Measurements from ENCODE around the gene SRGAP2B. TPM values are rescaled to one million over a fixed set of nuclear protein-coding genes. Genes with fewer than 3 reads are reported as not detected.
"Not testable (repeated sequence)": the region's sequence is repeated elsewhere in the genome, so short reads cannot be mapped to it uniquely, and the experiment has no call there.

Gene SRGAP2B
- total RNA-seq, 1 experiment from 2014 or later, result 24.2 TPM

DNA sequence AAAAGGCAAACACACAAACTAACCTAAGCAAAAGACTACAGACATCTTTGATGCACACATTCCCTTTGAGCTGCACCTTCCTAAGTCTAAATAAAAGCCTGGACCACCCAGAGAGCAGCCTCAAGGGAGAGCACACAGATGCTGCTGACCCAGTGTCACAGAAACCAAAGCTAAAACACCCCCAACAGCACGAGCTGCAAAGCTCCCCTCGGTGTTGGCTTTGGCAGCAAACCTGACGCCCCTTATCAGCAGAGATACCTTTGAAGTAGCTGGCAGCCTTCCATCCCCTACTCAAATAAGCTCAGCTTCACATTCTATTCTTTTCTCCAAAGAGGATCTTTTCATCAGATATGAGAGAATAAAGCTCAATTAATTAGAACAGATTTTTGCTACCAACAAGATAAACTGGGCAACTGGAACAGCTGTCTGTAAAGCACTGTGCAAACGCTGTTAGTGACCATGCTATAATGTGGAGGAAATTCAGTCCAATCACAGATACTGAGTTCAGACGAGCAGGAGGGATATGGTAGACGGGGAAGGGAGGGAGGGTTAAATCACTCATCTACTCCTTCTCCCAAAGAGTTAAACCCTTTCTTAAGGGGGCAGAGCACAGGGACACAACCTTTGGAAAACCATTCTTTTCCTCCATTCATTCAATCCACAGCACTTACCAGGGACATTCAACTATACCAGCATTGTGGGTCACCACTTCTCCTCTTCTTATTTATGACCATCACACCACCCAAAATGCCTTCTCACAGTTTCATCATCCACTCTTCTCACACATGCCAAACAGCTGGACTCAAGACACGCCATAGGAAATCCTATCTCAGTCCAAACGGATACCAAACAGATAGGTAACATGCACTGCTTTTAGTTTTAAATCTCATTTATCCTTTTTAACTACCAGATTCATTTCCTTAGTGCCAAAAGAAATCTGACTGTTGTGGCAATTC lies 148.3 kb downstream of the SRGAP2B start:
- H3K4me3 ChIP-seq; H3K4me1 ChIP-seq (replicated peaks); DNase-seq (ENCODE audit: low read depth in 1 of 2, low spot score in 2 of 2); H3K27ac ChIP-seq; H3K9me3 ChIP-seq (replicated peaks); H3K36me3 ChIP-seq; H3K27me3 ChIP-seq (replicated peaks): not testable (repeated sequence)

DNA sequence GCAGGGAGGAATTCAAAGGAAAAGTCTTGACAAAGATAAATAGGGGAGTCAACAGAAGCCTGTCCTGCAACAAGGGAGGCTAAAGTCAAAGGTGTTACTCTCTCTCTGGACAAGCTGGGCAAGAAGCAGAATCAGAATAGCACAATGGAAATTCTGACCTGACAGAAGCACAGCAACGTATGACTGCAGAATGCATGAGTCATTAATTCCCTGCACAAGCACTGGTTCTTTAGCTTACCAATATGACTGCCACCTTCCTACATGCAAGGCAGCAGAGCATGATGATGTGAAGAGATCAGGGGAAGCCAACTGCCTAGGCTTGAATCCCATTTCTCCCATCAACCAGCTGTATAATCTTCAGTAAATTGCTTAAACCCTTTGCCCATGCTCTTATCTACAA lies 153.4 kb downstream of the SRGAP2B start:
- not testable (repeated sequence) for H3K9me3 ChIP-seq (replicated peaks); H3K27ac ChIP-seq; H3K36me3 ChIP-seq; H3K4me1 ChIP-seq (replicated peaks); H3K27me3 ChIP-seq (replicated peaks); DNase-seq (ENCODE audit: low read depth in 1 of 2, low spot score in 2 of 2); H3K4me3 ChIP-seq

DNA sequence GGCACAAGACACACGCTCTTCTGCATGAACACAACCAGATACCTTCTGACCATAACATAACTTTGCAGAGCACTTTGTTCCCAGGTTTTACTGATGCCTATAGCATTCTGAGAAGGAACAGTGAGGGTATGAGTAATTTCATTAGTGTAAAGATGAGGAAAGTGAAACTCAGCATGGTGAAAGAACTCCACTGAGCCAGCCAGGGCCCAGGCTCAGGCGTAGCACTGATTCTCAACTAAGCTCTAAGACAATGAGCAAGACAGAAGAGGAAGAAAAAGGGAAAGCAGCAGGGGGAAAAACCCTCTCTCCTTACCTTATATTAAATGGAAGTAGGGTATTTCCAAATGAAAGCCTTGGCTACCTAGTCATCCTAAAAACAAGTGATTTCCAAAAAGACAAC lies 155.1 kb downstream of the SRGAP2B start:
- DNase-seq (ENCODE audit: low read depth in 1 of 2, low spot score in 2 of 2); H3K27ac ChIP-seq; H3K4me3 ChIP-seq; H3K27me3 ChIP-seq (replicated peaks); H3K9me3 ChIP-seq (replicated peaks); H3K4me1 ChIP-seq (replicated peaks); H3K36me3 ChIP-seq: not testable (repeated sequence)

DNA sequence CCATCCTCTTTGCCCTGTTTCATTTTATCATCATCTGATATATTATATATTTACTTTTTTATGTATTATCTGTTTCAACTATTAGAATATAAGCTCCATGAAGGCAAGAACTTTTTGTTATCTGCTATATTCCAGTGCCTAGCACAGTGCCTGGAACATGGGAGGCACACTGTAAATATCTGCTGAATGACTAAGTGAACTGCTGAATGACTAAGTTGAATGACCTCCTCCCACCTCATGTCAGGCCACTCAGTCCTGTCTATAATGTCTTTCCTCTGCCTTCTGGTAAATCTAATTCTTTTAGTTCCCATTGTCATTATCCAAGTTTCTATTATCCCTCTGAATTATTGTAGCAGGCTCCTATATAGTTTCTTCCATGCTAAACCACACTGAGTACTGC lies 156.5 kb downstream of the SRGAP2B start:
- not testable (repeated sequence) for H3K36me3 ChIP-seq; DNase-seq (ENCODE audit: low read depth in 1 of 2, low spot score in 2 of 2); H3K4me3 ChIP-seq; H3K27ac ChIP-seq; H3K4me1 ChIP-seq (replicated peaks); H3K9me3 ChIP-seq (replicated peaks); H3K27me3 ChIP-seq (replicated peaks)

DNA sequence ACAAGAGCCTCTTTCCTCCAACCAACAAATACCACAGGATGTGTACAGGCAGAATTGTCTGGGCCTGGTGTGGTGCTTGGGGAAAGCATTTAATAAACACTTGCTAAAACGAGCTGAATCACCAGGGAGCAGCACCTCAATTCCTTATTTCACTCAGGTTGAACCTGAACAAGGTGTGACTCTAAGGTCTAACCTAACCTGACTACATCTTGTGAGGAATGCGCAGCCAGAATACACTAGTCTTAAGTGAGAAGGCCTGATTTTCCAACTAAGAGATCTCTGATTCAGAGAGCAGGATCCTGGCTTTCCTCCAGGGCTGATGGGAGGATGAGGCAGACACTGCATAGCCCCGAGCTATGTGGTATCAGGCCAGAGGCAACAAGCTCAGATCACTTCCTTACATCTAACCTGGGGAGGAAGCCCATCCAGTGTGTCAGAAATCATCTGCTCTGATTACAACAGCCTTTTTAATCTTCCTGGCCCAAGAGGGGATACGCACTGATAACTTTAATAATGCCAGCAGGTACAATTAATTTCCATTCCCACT lies 158.9 kb downstream of the SRGAP2B start:
- not testable (repeated sequence) for H3K27ac ChIP-seq; DNase-seq (ENCODE audit: low read depth in 1 of 2, low spot score in 2 of 2); H3K27me3 ChIP-seq (replicated peaks); H3K4me3 ChIP-seq; H3K4me1 ChIP-seq (replicated peaks); H3K9me3 ChIP-seq (replicated peaks); H3K36me3 ChIP-seq

DNA sequence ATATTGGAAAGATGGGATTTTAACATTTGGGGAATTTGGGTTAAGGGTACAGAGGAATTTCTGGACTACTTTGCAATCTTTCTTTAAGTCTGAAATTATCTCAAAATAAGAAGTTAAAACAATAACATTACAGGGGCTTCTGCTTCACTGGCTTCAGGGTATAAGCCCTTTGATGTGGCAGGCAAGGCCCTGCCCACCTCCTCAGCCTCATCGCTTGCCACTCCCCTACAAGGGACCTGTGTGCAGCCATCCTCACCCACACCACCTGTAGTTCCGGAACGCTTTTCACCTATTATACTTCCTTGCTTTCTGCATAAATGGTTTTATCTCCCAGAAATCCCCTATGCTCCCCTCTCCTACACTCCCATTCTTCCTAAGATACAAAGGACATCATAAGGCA lies 159.8 kb downstream of the SRGAP2B start:
- not testable (repeated sequence) for H3K4me3 ChIP-seq; DNase-seq (ENCODE audit: low read depth in 1 of 2, low spot score in 2 of 2)

DNA sequence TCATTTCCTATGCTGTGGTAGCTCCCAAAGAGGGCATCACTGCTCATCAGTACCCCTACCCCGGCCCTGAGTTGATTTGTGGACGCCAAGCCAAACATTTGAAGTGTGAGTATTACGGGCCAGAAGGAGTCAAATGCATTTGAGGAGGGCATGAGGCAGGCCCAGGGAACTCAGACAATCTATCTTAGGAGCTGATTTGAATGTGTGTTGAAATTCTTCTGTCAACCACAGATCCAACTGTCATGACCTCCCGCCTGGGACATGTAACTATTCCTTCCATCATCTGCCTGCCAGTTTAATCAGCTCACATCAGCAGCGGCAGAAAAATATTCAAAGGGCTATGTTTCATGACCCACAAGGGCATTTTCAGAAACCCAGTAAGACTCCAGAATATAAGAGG lies 162.1 kb downstream of the SRGAP2B start:
- H3K36me3 ChIP-seq; H3K4me1 ChIP-seq (replicated peaks); H3K27me3 ChIP-seq (replicated peaks); H3K27ac ChIP-seq; H3K9me3 ChIP-seq (replicated peaks); DNase-seq (ENCODE audit: low read depth in 1 of 2, low spot score in 2 of 2); H3K4me3 ChIP-seq: not testable (repeated sequence)

More for the DNA sequence above, 159.8 kb downstream of the SRGAP2B start:
- not testable (repeated sequence) for H3K9me3 ChIP-seq (replicated peaks); H3K36me3 ChIP-seq; H3K27me3 ChIP-seq (replicated peaks); H3K4me1 ChIP-seq (replicated peaks); H3K27ac ChIP-seq

DNA sequence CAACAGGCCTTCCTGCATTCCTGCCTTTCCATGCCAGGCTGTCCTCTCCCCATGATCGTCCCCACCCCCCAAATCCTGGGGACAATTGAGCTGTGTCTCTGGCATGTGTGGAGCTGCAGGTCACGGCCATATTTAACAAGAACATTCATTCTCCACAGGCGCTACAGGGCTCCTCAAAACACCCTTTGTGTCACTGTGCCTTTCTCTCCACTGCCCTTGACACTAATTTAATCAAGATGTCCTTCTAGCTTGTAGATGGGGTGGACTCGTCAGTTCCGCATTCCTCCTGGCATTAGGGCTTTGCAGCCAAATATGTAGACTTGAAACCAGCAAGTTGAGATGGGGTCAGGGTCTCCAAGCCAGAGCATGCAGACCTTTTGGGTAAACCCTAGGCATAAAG lies 163.0 kb downstream of the SRGAP2B start:
- H3K27me3 ChIP-seq (replicated peaks); H3K4me3 ChIP-seq; H3K36me3 ChIP-seq; H3K4me1 ChIP-seq (replicated peaks); DNase-seq (ENCODE audit: low read depth in 1 of 2, low spot score in 2 of 2); H3K9me3 ChIP-seq (replicated peaks); H3K27ac ChIP-seq: not testable (repeated sequence)

DNA sequence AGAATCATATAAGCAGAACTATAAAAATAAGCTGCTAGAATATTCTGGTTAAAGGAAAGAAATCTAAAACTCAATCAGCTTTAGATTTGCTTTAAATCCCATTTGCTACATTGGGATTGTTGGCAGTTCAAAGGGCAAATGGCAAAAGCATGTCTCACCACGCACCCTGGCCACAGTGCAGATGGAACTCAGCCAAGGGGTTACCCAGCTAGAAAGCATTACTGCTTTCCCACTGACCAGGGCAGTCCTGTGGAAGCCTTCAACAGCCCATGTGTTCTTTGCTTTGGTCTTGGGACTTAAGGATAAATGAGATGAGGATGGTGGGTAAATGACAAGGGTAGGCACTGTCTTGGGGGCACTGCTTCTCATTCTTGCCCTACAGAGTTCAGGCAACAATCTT lies 163.6 kb downstream of the SRGAP2B start:
- not testable (repeated sequence) for H3K36me3 ChIP-seq; H3K27me3 ChIP-seq (replicated peaks); H3K4me3 ChIP-seq; H3K9me3 ChIP-seq (replicated peaks); DNase-seq (ENCODE audit: low read depth in 1 of 2, low spot score in 2 of 2); H3K27ac ChIP-seq; H3K4me1 ChIP-seq (replicated peaks)

DNA sequence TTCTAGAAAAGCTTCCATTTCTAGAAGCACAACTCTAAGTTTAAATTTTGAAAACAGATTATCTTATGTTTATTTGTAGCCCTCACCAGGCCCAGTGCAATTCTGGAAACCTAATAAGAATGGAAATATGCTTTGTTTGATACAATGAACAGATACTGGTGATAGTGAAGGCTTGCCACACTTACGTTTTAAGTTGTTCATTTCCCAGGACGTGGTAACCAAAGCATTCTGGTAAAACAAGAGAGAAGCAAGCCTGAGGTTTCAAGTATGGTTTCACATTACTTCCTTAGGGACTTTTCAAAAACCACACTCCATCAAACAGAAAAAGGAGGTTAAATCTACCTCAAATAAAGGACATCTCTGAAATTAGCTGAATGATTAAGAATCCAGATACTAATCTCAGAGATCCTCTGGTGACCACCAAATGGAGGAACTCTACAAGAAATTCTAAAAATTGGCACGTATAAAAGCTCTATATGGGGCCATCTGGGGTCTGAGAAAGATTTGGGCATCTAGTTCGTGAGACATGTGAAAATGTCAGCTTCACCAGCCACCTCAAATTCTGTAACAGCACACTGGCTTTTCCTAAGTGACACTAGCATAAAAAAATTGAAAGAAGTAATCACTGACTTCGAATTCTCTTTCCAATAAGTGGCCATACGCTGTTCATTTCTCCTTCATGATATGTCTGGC lies 164.9 kb downstream of the SRGAP2B start:
- not testable (repeated sequence) for H3K4me3 ChIP-seq; H3K4me1 ChIP-seq (replicated peaks); H3K27me3 ChIP-seq (replicated peaks); H3K27ac ChIP-seq; DNase-seq (ENCODE audit: low read depth in 1 of 2, low spot score in 2 of 2); H3K36me3 ChIP-seq; H3K9me3 ChIP-seq (replicated peaks)

DNA sequence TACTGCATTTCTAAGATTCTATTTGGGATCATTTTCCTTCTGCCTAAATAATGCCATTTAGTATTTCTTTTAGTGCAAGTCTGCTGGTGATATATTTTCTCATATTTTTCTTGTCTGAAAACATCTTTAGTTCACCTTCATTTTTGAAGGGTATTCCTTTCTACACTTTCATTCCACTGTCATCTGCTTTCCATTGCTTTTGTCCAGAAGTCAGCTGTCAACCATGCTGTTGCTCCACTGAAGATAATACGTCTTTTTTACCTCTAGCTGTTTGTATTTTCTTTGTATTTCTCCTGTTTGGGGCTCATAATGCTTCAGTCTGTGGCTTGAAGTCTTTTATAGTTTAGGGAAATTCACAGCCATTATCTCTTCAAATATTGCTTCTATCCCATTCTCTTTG lies 167.8 kb downstream of the SRGAP2B start:
- H3K27ac ChIP-seq; H3K36me3 ChIP-seq; H3K27me3 ChIP-seq (replicated peaks); H3K4me3 ChIP-seq; DNase-seq (ENCODE audit: low read depth in 1 of 2, low spot score in 2 of 2); H3K4me1 ChIP-seq (replicated peaks); H3K9me3 ChIP-seq (replicated peaks): not testable (repeated sequence)

DNA sequence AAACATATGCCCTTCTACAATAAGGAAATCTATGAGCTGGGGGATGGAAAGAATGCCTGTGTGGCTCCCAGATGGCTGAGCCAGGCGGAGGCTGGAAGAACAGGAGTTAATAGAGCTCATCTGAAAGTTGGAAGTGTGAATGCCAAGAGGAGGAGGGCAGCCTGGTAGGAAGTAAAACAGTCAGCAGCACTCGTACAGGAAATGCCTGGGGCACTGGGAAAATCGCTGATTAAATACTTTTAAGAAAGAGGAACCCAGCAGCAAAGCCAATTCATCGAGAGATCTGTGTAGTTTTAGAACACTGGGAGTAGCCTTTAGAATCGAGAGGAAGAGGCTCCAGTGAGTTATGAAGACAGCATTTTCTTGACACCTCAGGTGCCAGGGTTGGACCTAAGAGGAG lies 171.5 kb downstream of the SRGAP2B start:
- not testable (repeated sequence) for DNase-seq (ENCODE audit: low read depth in 1 of 2, low spot score in 2 of 2); H3K9me3 ChIP-seq (replicated peaks); H3K27me3 ChIP-seq (replicated peaks); H3K4me3 ChIP-seq; H3K36me3 ChIP-seq; H3K4me1 ChIP-seq (replicated peaks); H3K27ac ChIP-seq

DNA sequence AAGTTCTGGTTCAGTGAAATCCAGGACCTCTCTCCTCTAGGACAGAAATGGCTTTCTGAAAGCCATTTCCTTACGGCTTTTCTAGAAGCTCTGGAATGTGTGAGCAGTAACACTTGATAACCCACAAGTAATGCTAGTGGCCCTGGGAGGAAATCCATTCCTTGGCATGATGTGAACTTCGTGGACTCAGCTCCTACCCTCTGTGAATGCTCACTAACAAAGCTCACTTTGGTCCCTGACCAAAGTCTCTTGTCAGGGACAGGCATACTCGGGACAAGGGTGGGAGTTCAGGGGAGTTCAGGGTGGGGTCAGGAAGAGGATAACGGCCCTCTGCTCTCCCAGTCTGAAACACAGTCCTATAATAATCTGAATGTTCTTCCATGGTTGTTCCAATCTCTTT lies 172.3 kb downstream of the SRGAP2B start:
- not testable (repeated sequence) for H3K4me1 ChIP-seq (replicated peaks); DNase-seq (ENCODE audit: low read depth in 1 of 2, low spot score in 2 of 2); H3K9me3 ChIP-seq (replicated peaks)

DNA sequence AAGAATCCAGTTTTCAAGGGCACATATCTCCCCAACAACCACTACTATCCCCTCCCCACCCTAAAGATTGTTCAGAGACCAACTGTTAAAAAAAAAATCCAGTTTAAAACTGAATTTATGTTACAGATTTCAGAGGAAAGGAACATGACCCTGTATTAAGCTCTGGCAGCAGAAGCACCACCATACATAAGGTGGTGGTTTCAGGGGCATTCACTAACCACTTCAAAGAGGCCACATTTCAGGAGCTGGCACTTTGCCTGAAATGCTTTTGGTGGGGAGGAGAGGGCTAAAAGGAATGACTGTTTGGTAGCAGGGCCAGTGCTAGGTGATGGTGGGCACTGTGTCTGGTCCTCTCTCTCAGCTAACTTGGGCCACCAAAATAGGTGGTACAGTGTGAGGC lies 176.0 kb downstream of the SRGAP2B start:
- not testable (repeated sequence) for H3K36me3 ChIP-seq; DNase-seq (ENCODE audit: low read depth in 1 of 2, low spot score in 2 of 2); H3K27me3 ChIP-seq (replicated peaks); H3K4me1 ChIP-seq (replicated peaks); H3K27ac ChIP-seq; H3K9me3 ChIP-seq (replicated peaks); H3K4me3 ChIP-seq

More for the DNA sequence above, 172.3 kb downstream of the SRGAP2B start:
- H3K27ac ChIP-seq; H3K27me3 ChIP-seq (replicated peaks); H3K36me3 ChIP-seq; H3K4me3 ChIP-seq: not testable (repeated sequence)

Data from SJSA1 (cell line).